Measurements from ENCODE around the gene ZBTB20. TPM values are rescaled to one million over a fixed set of nuclear protein-coding genes. Genes with fewer than 3 reads are reported as not detected.

ZBTB20 gene
- total and polyA plus RNA-seq, 4 donors, result 0.88 to 83.2 (median 20.4) TPM

GRCh38 chr3:114437897-114438296, 709.2 kb downstream of the ZBTB20 start:
- no peak for DNase-seq (ENCODE audit: low spot score)
- WGBS, result 97% methylated on average over 2 of the region's 2 CpGs
- TF ChIP-seq HNF4A (conservative IDR thresholded peaks at IDR 0.05), result no peak
- TF ChIP-seq RAD21 (IDR thresholded peaks at IDR 0.05), result no peak
- Histone ChIP-seq H3K9ac (ENCODE audit: low read depth in 1 of 2, low read length in 2 of 2) (no peak overlapping the region), H3K4me1 (ENCODE audit: control insufficient read depth in 4 of 4, insufficient read depth in 4 of 4, low read length in 3 of 4) (peaks cover 0 to 3% (median under 1%) of the 10 kb centered on the region in 4 donors), H3K27ac (ENCODE audit: low read depth in 1 of 2, low read length in 2 of 2) (no peak overlapping the region), H3K9me3 (ENCODE audit: control insufficient read depth in 4 of 4, low read length in 3 of 4) (no peaks in the 10 kb centered on the region), H3K27me3 (ENCODE audit: control insufficient read depth in 4 of 4, insufficient read depth in 4 of 4, low read length in 3 of 4) (no peaks in the 10 kb centered on the region), H3K36me3 (ENCODE audit: control insufficient read depth in 4 of 4, insufficient read depth in 3 of 4, low read depth in 1 of 4, low read length in 3 of 4) (no peaks in the 10 kb centered on the region), H3K4me3 (ENCODE audit: low read depth in 1 of 3, low read length in 3 of 3) (no peak overlapping the region)

GRCh38 chr3:114436182-114436581, 710.9 kb downstream of the ZBTB20 start:
- TF ChIP-seq ZBTB33 (IDR thresholded peaks at IDR 0.05) (no peak), FOXA2 (IDR thresholded peaks at IDR 0.05) (no peak), REST (IDR thresholded peaks at IDR 0.05) (no peak), RXRA (IDR thresholded peaks at IDR 0.05) (no peak), MAX (IDR thresholded peaks at IDR 0.05) (no peak), TAF1 (conservative IDR thresholded peaks at IDR 0.05) (no peak)
- no peaks in the 10 kb centered on the region for H3K36me3 ChIP-seq (ENCODE audit: control insufficient read depth in 4 of 4, insufficient read depth in 3 of 4, low read depth in 1 of 4, low read length in 3 of 4)
- H3K9me3 ChIP-seq (ENCODE audit: control insufficient read depth in 4 of 4, low read length in 3 of 4), result no peaks in the 10 kb centered on the region
- H3K4me1 ChIP-seq (ENCODE audit: control insufficient read depth in 4 of 4, insufficient read depth in 4 of 4, low read length in 3 of 4), result peaks cover 0 to under 1% (median 0%) of the 10 kb centered on the region in 4 donors
- H3K4me3 ChIP-seq (ENCODE audit: low read depth in 1 of 3, low read length in 3 of 3), result no peak overlapping the region
- H3K27ac ChIP-seq (ENCODE audit: low read depth in 1 of 2, low read length in 2 of 2), result no peak overlapping the region
- 76% methylated on average over 2 of the region's 2 CpGs for WGBS
- no peak for DNase-seq (ENCODE audit: low spot score)
- no peak overlapping the region for H3K9ac ChIP-seq (ENCODE audit: low read depth in 1 of 2, low read length in 2 of 2)
- no peaks in the 10 kb centered on the region for H3K27me3 ChIP-seq (ENCODE audit: control insufficient read depth in 4 of 4, insufficient read depth in 4 of 4, low read length in 3 of 4)

GRCh38 chr3:114435386-114436115, 711.5 kb downstream of the ZBTB20 start:
- no peak for TF ChIP-seq RXRA (IDR thresholded peaks at IDR 0.05)
- no peak for TF ChIP-seq REST (IDR thresholded peaks at IDR 0.05)
- TF ChIP-seq HNF4G (IDR thresholded peaks at IDR 0.05), result no peak
- no peak for TF ChIP-seq YY1 (IDR thresholded peaks at IDR 0.05)
- no peak for TF ChIP-seq EGR1 (IDR thresholded peaks at IDR 0.05; ENCODE audit: low read depth in 2 of 2)
- no peak for TF ChIP-seq GABPA (IDR thresholded peaks at IDR 0.05 in 1 of 2, conservative IDR thresholded peaks at IDR 0.05 in 1 of 2)
- no peak for TF ChIP-seq JUND (IDR thresholded peaks at IDR 0.05)
- no peak for TF ChIP-seq HNF4A (conservative IDR thresholded peaks at IDR 0.05)
- no peak for TF ChIP-seq SP1 (IDR thresholded peaks at IDR 0.05)
- WGBS, result 89% methylated on average over 5 of the region's 5 CpGs

More at GRCh38 chr3:114435386-114436115, 711.5 kb downstream of the ZBTB20 start:
- Histone ChIP-seq H3K4me1 (ENCODE audit: control insufficient read depth in 4 of 4, insufficient read depth in 4 of 4, low read length in 3 of 4) (no peaks in the 10 kb centered on the region), H3K27ac (ENCODE audit: low read depth in 1 of 2, low read length in 2 of 2) (no peak overlapping the region), H3K27me3 (ENCODE audit: control insufficient read depth in 4 of 4, insufficient read depth in 4 of 4, low read length in 3 of 4) (no peaks in the 10 kb centered on the region), H3K9ac (ENCODE audit: low read depth in 1 of 2, low read length in 2 of 2) (no peak overlapping the region), H3K36me3 (ENCODE audit: control insufficient read depth in 4 of 4, insufficient read depth in 3 of 4, low read depth in 1 of 4, low read length in 3 of 4) (no peaks in the 10 kb centered on the region), H3K9me3 (ENCODE audit: control insufficient read depth in 4 of 4, low read length in 3 of 4) (no peaks in the 10 kb centered on the region), H3K4me3 (ENCODE audit: low read depth in 1 of 3, low read length in 3 of 3) (no peak overlapping the region)
- DNase-seq (ENCODE audit: low spot score), result no peak

Measured in liver (tissue), 9 donors.